Right atrium auricular region (tissue), 2 donors: ENCODE data around the gene ASIC2. TPM values are rescaled to one million over a fixed set of nuclear protein-coding genes. Genes with fewer than 3 reads are reported as not detected.

Experiments
- DNase-seq: peaks from one replicate; pipeline ENCODE4 v3.0.0-alpha.2; 2019; ENCODE audit warnings: low spot score
- H3K27ac ChIP-seq, 2 donors: fragments of 200-600 bp; sonication (generic); 1 replicate in 1 of 2; 2 replicates in 1 of 2; pipeline ENCODE4 v1.5.1; 2016 to 2019
- H3K27me3 ChIP-seq, 2 donors: fragments of 200-600 bp; sonication (generic); one replicate each; pipeline versions ENCODE4 v1.5.1 to v1.6.0; 2017 to 2019
- H3K36me3 ChIP-seq: fragments of 200-600 bp; sonication (generic); one replicate; pipeline ENCODE4 v1.5.1; 2016
- H3K4me1 ChIP-seq, 2 donors: fragments of 200-600 bp; sonication (generic); one replicate each; pipeline versions ENCODE4 v1.5.1 to v1.6.0; 2017 to 2019
- H3K4me3 ChIP-seq, 2 donors: fragments of 200-600 bp; sonication (generic); 1 replicate in 1 of 2; 2 replicates in 1 of 2; pipeline ENCODE4 v1.5.1; 2017 to 2019; ENCODE audit warnings: mild to moderate bottlenecking in 1 of 2, moderate library complexity in 1 of 2
- H3K9me3 ChIP-seq, 2 donors: fragments of 200-600 bp; sonication (generic); one replicate each; pipeline ENCODE4 v1.5.1; 2019
- CTCF ChIP-seq, 2 donors: fragments of 200-600 bp; sonication (generic); IDR thresholded peaks; one replicate each; pipeline ENCODE4 v1.5.1; 2019; ENCODE audit warnings: antibody characterized with exemption in 2 of 2
- total RNA-seq, 2 donors: library from RNA; depleted of rRNA; stranded (reverse); fragments of >200 nt; gene quantifications; one replicate each; pipeline ENCODE4 v1.1.0, GENCODE V29; 2016

The ASIC2 gene
- total RNA-seq, 2 donors from 2014 or later, result 0.75 TPM; not detected in 1

- no peaks in the 10 kb centered on the region for H3K9me3 ChIP-seq
- H3K4me1 ChIP-seq, result no peaks in the 10 kb centered on the region
- H3K27me3 ChIP-seq, result no peaks in the 10 kb centered on the region
- H3K36me3 ChIP-seq, result no peaks in the 10 kb centered on the region
- TF ChIP-seq CTCF (IDR thresholded peaks at IDR 0.05), result no peak
- no peak overlapping the region for H3K4me3 ChIP-seq
- H3K27ac ChIP-seq, result no peak overlapping the region
- DNase-seq, result no peak
These were observed 17.2 kb upstream of the ASIC2 start for GRCh38 chr17:33310296-33310695.

GRCh38 chr17:33303254-33303653 lies 10.2 kb upstream of the ASIC2 start:
- H3K27ac ChIP-seq, result no peak overlapping the region
- TF ChIP-seq CTCF (IDR thresholded peaks at IDR 0.05), result no peak
- no peak for DNase-seq
- no peaks in the 10 kb centered on the region for H3K27me3 ChIP-seq
- H3K9me3 ChIP-seq, result peaks cover 0 to 8% of the 10 kb centered on the region in 2 donors
- H3K4me1 ChIP-seq, result no peaks in the 10 kb centered on the region
- H3K4me3 ChIP-seq, result no peak overlapping the region
- H3K36me3 ChIP-seq, result no peaks in the 10 kb centered on the region

GRCh38 chr17:33302394-33302793 lies 9.3 kb upstream of the ASIC2 start:
- no peak for TF ChIP-seq CTCF (IDR thresholded peaks at IDR 0.05)

DNA sequence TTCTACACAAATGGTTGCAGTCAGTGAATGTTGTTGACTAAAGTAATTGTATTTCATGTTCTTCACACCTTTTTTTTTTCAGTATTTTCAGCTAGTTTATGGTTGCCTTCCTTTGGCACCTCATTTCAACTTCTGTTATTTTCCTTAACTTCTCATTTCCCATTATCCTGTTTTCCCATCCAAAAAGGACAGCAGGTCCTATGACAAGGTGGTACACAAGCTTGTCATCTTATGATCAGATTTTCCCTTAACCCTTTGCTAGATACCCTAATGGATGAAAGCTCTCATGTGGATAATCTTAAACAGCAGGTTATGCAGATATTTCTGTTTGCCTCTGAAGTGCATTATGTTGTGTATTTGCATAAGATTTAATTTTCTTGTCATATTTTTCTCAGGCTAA lies 7.1 kb upstream of the ASIC2 start:
- H3K9me3 ChIP-seq, result peaks cover 0 to 8% of the 10 kb centered on the region in 2 donors
- no peaks in the 10 kb centered on the region for H3K4me1 ChIP-seq
- no peak overlapping the region for H3K27ac ChIP-seq
- H3K4me3 ChIP-seq, result no peak overlapping the region
- no peak for TF ChIP-seq CTCF (IDR thresholded peaks at IDR 0.05)
- H3K36me3 ChIP-seq, result no peaks in the 10 kb centered on the region
- DNase-seq, result no peak
- no peaks in the 10 kb centered on the region for H3K27me3 ChIP-seq

More at GRCh38 chr17:33302394-33302793, 9.3 kb upstream of the ASIC2 start:
- no peaks in the 10 kb centered on the region for H3K27me3 ChIP-seq
- no peaks in the 10 kb centered on the region for H3K36me3 ChIP-seq
- H3K9me3 ChIP-seq, result peaks cover 0 to 8% of the 10 kb centered on the region in 2 donors
- no peaks in the 10 kb centered on the region for H3K4me1 ChIP-seq
- H3K4me3 ChIP-seq, result no peak overlapping the region
- H3K27ac ChIP-seq, result no peak overlapping the region
- DNase-seq, result no peak

DNA sequence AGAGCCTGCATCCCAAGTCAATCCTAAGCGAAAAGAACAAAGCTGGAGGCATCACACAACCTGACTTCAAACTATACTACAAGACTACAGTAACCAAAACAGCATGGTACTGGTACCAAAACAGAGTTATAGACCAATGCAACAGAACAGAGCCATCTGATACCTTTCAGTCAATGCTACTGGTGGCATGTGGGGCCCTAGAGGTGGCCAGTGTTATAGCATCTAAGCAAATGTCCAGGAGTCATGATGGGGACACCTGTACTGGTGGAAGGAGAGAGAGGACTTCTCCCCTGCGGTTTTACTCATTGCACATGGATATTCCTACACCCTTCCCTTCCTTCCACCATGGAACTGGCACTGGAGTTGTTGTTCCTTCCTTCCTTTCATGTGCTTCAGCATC lies 6.0 kb upstream of the ASIC2 start:
- Histone ChIP-seq H3K4me3 (no peak overlapping the region), H3K9me3 (peaks cover 0 to 8% of the 10 kb centered on the region in 2 donors), H3K27me3 (no peaks in the 10 kb centered on the region), H3K27ac (no peak overlapping the region), H3K36me3 (no peaks in the 10 kb centered on the region), H3K4me1 (no peaks in the 10 kb centered on the region)
- no peak for DNase-seq
- TF ChIP-seq CTCF (IDR thresholded peaks at IDR 0.05), result no peak

DNA sequence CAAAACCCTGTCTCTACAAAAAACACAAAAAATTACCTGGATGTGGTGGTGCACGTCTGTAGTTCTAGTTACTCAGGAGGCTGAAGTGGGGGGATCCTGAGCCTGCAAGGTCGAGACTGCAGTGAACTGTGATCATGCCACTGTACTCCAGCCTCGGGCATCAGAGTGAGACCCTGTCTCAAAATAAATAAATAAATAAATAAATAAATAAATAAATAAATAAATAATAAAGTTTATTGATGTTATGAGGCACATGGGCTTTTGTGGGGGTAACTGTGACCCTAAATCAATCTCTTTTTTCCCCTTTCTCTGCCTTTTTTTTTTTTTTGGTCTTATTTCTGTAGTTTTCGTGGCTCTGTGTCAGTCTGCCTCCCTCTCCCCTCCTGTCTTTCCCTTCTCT lies 4.5 kb upstream of the ASIC2 start:
- peaks cover 0 to 8% of the 10 kb centered on the region in 2 donors for H3K9me3 ChIP-seq
- H3K36me3 ChIP-seq, result no peaks in the 10 kb centered on the region
- DNase-seq, result no peak
- no peak overlapping the region for H3K4me3 ChIP-seq
- no peak overlapping the region for H3K27ac ChIP-seq
- peaks cover 0 to 8% of the 10 kb centered on the region in 2 donors for H3K4me1 ChIP-seq
- H3K27me3 ChIP-seq, result peaks cover 0 to 6% of the 10 kb centered on the region in 2 donors
- TF ChIP-seq CTCF (IDR thresholded peaks at IDR 0.05), result no peak
